ENCODE results near the gene RFTN1.

RFTN1 gene

DNA sequence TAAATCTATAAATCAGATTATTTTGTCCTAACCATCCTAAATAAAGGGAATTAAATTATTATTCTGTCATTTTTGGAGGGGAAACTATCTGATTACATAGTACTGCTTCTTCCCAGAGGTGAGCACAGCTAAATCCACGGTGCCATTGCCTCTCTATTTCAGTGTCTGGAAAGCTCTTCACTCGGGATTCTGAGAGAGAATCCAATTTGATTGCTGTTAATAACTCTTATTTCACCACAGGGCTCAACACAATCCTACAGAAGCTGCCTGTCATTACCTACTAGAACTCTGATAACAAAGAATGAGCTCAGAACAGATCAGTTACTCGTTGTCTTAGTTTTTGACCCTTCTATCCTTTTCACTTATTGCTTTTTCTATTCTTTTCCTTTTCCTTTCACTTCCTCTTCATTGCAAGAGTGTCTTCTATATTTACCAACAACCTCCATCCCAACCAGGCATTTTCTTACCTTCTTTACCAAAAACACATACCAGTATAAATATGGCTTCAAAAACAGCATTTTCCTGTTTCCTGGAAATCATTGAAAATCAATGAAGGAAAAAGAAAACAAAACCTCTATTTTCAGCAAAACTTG lies 218.1 kb downstream of the RFTN1 start:
- H3K4me3 Mint-ChIP-seq, result peak overlapping the region; percentile 45
- no peak for DNase-seq
- H3K36me3 Mint-ChIP-seq, result peaks cover 85% of the 10 kb centered on the region
- H3K4me1 Mint-ChIP-seq, result peaks cover 94% of the 10 kb centered on the region
- H3K27ac Mint-ChIP-seq, result peak overlapping the region; percentile 78
- CTCF ChIA-PET, result interaction anchor here (1.1 to 9.8 kb wide), 5 partner anchors 8 to 255 kb away, joined by 3 to 246 read pairs (median 6); no protein-coding TSS in a partner anchor
- H3K27me3 Mint-ChIP-seq, result no peaks in the 10 kb centered on the region
- peaks cover 25% of the 10 kb centered on the region for H3K9me3 Mint-ChIP-seq

GRCh38 chr3:16294844-16295243 lies 218.7 kb downstream of the RFTN1 start:
- Mint-ChIP-seq H3K9me3 (peaks cover 25% of the 10 kb centered on the region), H3K4me1 (peaks cover 94% of the 10 kb centered on the region), H3K36me3 (peaks cover 83% of the 10 kb centered on the region), H3K4me3 (peak overlapping the region; percentile 46), H3K27me3 (no peaks in the 10 kb centered on the region), H3K27ac (peak overlapping the region; percentile 64)
- DNase-seq, result no peak
- CTCF ChIA-PET, result interaction anchor here (1.1 to 9.8 kb wide), 4 partner anchors 9 to 255 kb away, joined by 3 to 246 read pairs (median 10); no protein-coding TSS in a partner anchor

GRCh38 chr3:16290827-16291196 lies 222.7 kb downstream of the RFTN1 start:
- Mint-ChIP-seq H3K27ac (peak overlapping the region; percentile 97), H3K36me3 (peaks cover 78% of the 10 kb centered on the region), H3K4me1 (peaks cover 68% of the 10 kb centered on the region), H3K27me3 (no peaks in the 10 kb centered on the region), H3K9me3 (peaks cover 16% of the 10 kb centered on the region), H3K4me3 (peak overlapping the region; percentile 92)
- no peak for DNase-seq
- CTCF ChIA-PET, result interaction anchor here (0.6 to 9.8 kb wide), 18 partner anchors 7 to 551 kb away, joined by 3 to 246 read pairs (median 5); partner anchors contain the start of genes DPH3 and OXNAD1

DNA sequence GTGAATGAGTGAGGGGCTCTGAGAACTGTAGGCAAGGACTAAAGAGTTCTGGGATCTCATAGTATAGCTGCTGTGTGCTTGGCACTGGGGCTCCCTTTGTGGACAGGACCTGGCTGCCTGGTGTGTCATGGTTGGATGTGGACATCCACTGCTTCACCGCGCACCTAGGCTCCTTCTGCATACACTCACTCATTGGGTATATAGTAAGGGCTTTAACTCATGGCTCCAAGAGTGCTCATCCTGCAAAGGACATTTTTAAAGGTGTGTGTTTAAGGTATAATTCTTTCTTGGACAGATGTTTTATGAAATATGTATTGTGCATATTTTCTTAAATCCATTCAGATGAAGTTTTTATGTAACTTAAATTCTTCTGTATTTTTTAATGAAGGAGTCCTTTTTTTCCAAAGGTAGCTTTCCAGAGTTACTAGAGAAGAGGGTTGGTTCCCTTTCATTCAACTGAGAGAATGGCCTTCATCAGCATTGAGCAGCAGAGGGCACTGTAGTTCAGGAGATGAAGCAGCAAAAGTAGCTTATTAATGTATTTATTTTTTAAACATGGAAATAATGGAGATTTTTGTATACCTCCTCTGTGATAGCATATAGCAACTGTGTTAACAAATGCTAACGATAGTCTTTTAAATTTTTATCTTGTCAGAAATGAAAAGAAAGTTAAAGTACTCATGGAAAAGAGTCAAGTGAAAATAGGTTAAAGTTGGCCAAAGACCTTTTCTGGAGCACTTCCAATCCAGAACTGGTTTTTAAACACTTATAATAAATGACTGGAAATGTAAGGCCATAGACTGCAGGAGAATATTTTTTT lies 223.3 kb downstream of the RFTN1 start:
- peak overlapping the region; percentile 92 for H3K4me3 Mint-ChIP-seq
- H3K27ac Mint-ChIP-seq, result peak overlapping the region; percentile 97

GRCh38 chr3:16289144-16289889 lies 224.2 kb downstream of the RFTN1 start:
- peak overlapping the region; percentile 97 for H3K27ac Mint-ChIP-seq
- no peak for DNase-seq

More for the DNA sequence above, 223.3 kb downstream of the RFTN1 start:
- CTCF ChIA-PET, result interaction anchor here (0.6 to 9.8 kb wide), 21 partner anchors 8 to 552 kb away, joined by 3 to 246 read pairs (median 5); partner anchors contain the start of genes DPH3 and OXNAD1
- H3K4me1 Mint-ChIP-seq, result peaks cover 68% of the 10 kb centered on the region
- H3K9me3 Mint-ChIP-seq, result peaks cover 16% of the 10 kb centered on the region
- no peaks in the 10 kb centered on the region for H3K27me3 Mint-ChIP-seq
- DNase-seq, result peak; percentile 80
- H3K36me3 Mint-ChIP-seq, result peaks cover 73% of the 10 kb centered on the region

GRCh38 chr3:16288664-16289063 lies 224.8 kb downstream of the RFTN1 start:
- Mint-ChIP-seq H3K27ac (peak overlapping the region; percentile 97), H3K9me3 (peaks cover 10% of the 10 kb centered on the region), H3K4me3 (peak overlapping the region; percentile 92), H3K4me1 (peaks cover 67% of the 10 kb centered on the region), H3K27me3 (no peaks in the 10 kb centered on the region), H3K36me3 (peaks cover 61% of the 10 kb centered on the region)
- DNase-seq, result peak; percentile 46
- CTCF ChIA-PET, result interaction anchor here (1.1 to 9.8 kb wide), 10 partner anchors 10 to 262 kb away, joined by 3 to 246 read pairs (median 6); no protein-coding TSS in a partner anchor

More at GRCh38 chr3:16289144-16289889, 224.2 kb downstream of the RFTN1 start:
- H3K9me3 Mint-ChIP-seq, result peaks cover 13% of the 10 kb centered on the region
- H3K4me1 Mint-ChIP-seq, result peaks cover 68% of the 10 kb centered on the region
- CTCF ChIA-PET, result interaction anchor here (1.0 to 9.8 kb wide), 13 partner anchors 9 to 261 kb away, joined by 3 to 246 read pairs (median 6); no protein-coding TSS in a partner anchor
- peaks cover 65% of the 10 kb centered on the region for H3K36me3 Mint-ChIP-seq
- H3K27me3 Mint-ChIP-seq, result no peaks in the 10 kb centered on the region
- H3K4me3 Mint-ChIP-seq, result peak overlapping the region; percentile 92

- no peaks in the 10 kb centered on the region for H3K27me3 Mint-ChIP-seq
- peak overlapping the region; percentile 92 for H3K4me3 Mint-ChIP-seq
- CTCF ChIA-PET, result interaction anchor here (0.7 to 2.5 kb wide), 12 partner anchors 15 to 263 kb away, joined by 3 to 21 read pairs (median 4); partner anchors contain the start of genes DPH3 and OXNAD1
Observed at GRCh38 chr3:16286751-16287543, 226.6 kb downstream of the RFTN1 start.

DNA sequence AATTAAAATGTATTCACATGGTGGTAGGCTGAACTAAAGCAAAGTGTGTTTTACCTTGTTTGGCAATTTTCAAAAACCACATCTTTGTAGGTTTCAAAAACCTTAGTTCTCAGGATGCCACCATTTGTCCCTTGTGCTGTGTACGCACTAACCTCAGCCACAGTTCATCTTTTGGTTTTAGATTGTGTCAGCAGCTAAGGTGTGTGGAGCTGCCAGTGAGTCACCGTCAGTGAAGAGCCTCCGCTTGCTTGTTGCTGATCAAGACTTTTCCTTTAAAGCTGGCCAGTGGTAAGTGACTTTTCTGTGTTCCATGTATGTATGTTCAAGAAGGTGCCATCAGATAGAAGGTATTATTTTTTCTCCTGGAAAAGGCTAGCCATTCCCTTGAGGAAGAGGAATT lies 227.3 kb downstream of the RFTN1 start:
- CTCF ChIA-PET, result interaction anchor here (0.7 to 2.5 kb wide), 11 partner anchors 11 to 264 kb away, joined by 3 to 21 read pairs (median 4); partner anchors contain the start of genes DPH3 and OXNAD1
- Mint-ChIP-seq H3K27me3 (no peaks in the 10 kb centered on the region), H3K4me1 (peaks cover 53% of the 10 kb centered on the region), H3K4me3 (peak overlapping the region; percentile 92), H3K9me3 (no peaks in the 10 kb centered on the region), H3K27ac (peak overlapping the region; percentile 97), H3K36me3 (peaks cover 62% of the 10 kb centered on the region)
- DNase-seq, result peak; percentile 78

More at GRCh38 chr3:16286751-16287543, 226.6 kb downstream of the RFTN1 start:
- DNase-seq, result no peak
- no peaks in the 10 kb centered on the region for H3K9me3 Mint-ChIP-seq
- H3K4me1 Mint-ChIP-seq, result peaks cover 60% of the 10 kb centered on the region
- peak overlapping the region; percentile 97 for H3K27ac Mint-ChIP-seq
- peaks cover 62% of the 10 kb centered on the region for H3K36me3 Mint-ChIP-seq

DNA sequence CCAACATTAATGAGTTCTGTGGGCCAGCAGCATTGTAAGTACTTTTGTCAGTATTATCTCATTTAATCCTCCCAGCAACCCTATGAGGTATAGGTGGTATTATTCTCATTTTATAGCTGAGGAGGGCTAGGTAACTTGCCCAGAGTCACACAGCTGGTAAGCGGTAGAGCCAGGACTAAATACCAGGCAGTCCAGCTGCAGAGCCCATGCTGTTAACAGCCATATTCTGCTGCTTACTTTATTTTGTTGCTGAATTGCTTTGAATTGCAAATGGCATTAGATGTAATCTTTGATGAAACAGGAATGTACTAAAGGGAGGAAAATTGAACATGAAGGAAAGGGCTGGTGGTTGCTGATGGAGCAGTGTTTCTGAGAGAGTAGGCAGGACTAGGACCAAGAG lies 228.9 kb downstream of the RFTN1 start:
- Mint-ChIP-seq H3K27me3 (no peaks in the 10 kb centered on the region), H3K4me3 (peak overlapping the region; percentile 6), H3K36me3 (peaks cover 55% of the 10 kb centered on the region), H3K4me1 (peaks cover 39% of the 10 kb centered on the region), H3K27ac (peak overlapping the region; percentile 97), H3K9me3 (no peaks in the 10 kb centered on the region)
- no peak for DNase-seq
- CTCF ChIA-PET, result interaction anchor here (0.9 to 1.4 kb wide), 3 partner anchors 34 to 227 kb away, joined by 3 to 8 read pairs (median 4); no protein-coding TSS in a partner anchor

- peaks cover 24% of the 10 kb centered on the region for H3K4me1 Mint-ChIP-seq
- peaks cover 28% of the 10 kb centered on the region for H3K36me3 Mint-ChIP-seq
- H3K27me3 Mint-ChIP-seq, result no peaks in the 10 kb centered on the region
- H3K4me3 Mint-ChIP-seq, result no peak overlapping the region
- no peak overlapping the region for H3K27ac Mint-ChIP-seq
- H3K9me3 Mint-ChIP-seq, result no peaks in the 10 kb centered on the region
- CTCF ChIA-PET, result interaction anchor here (1.2 to 2.4 kb wide), 3 partner anchors 9 to 11 kb away, joined by 3 to 6 read pairs (median 6); no protein-coding TSS in a partner anchor
- DNase-seq, result no peak
Observed at GRCh38 chr3:16280671-16281070, 232.8 kb downstream of the RFTN1 start.

DNA sequence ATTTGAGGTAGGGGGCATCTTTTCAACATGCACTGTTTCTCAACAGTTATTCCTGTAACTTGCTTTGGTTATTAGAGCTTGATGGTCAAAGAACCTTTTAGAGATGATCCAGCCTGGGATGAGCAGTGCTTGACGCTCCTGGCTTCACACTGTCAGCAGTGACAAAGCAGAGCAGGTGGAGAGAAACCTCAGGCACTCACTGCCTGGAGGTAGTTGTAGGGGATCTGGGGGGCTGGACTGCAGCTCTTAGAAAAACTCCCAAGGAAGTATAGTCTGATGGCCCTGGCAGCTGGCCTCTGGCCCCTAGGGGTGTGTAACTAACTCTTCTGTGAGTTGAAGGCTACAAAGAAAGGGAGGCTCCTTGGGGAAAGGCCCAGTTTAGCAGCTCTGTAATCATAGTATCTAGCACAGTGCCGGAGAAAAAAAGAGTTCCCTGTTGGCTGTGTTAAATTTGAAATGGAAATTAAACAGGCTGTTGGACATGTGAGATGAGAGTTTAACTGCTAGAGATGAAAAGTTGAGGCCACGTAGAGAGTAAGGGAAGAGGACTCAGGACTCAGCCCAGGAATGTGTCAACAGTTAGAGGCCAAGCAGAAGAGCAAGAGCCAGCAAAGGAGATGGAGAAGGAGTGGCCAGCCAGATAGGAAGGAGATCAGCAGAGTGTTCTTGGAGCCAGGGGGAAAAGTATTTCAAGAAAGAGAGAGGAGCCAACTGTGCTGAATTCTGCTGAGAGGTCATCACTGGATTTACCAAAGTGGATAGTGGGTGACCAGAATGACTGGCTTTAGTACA lies 234.3 kb downstream of the RFTN1 start:
- H3K27ac Mint-ChIP-seq, result no peak overlapping the region
- H3K36me3 Mint-ChIP-seq, result peaks cover 30% of the 10 kb centered on the region
- no peak for DNase-seq
- no peaks in the 10 kb centered on the region for H3K9me3 Mint-ChIP-seq
- H3K4me3 Mint-ChIP-seq, result no peak overlapping the region
- no peaks in the 10 kb centered on the region for H3K27me3 Mint-ChIP-seq
- H3K4me1 Mint-ChIP-seq, result peaks cover 10% of the 10 kb centered on the region
- CTCF ChIA-PET, result interaction anchor here (0.7 to 2.4 kb wide), 5 partner anchors 10 to 39 kb away, joined by 3 to 6 read pairs (median 5); no protein-coding TSS in a partner anchor

GRCh38 chr3:16277471-16277870 lies 236.0 kb downstream of the RFTN1 start:
- Mint-ChIP-seq H3K4me3 (no peak overlapping the region), H3K9me3 (no peaks in the 10 kb centered on the region), H3K36me3 (peaks cover 22% of the 10 kb centered on the region), H3K4me1 (peaks cover 3% of the 10 kb centered on the region), H3K27ac (no peak overlapping the region), H3K27me3 (no peaks in the 10 kb centered on the region)
- CTCF ChIA-PET, result interaction anchor here (1.7 kb wide), 2 partner anchors 13 kb away, joined by 4 to 5 read pairs; partner anchors contain the start of genes DPH3 and OXNAD1
- DNase-seq, result no peak
